MM.1S (cell line): ENCODE results near the gene CDK2.

Experiments used
- DNase-seq: peaks from one replicate; pipeline ENCODE4 v3.0.0-alpha.2; 2015
- H2AFZ ChIP-seq: fragments of 300-600 bp; sonication (generic); 2 replicates; pipeline ENCODE4 v1.6.0; 2016; ENCODE audit warnings: antibody characterized with exemption, low read length
- H3F3A ChIP-seq: fragments of 300-600 bp; sonication (generic); 2 replicates; pipeline ENCODE4 v1.6.1; 2016; ENCODE audit warnings: mild to moderate bottlenecking, antibody characterized with exemption, low read length, moderate library complexity, mixed read lengths; ENCODE audit not compliant: insufficient read depth
- H3K27ac ChIP-seq: fragments of 300-600 bp; sonication (generic); 2 replicates; pipeline ENCODE4 v1.5.1; 2016; ENCODE audit warnings: mild to moderate bottlenecking, low read length
- H3K27me3 ChIP-seq: fragments of 300-600 bp; sonication (generic); replicated peaks from 2 replicates; pipeline ENCODE4 v1.6.0; 2016; ENCODE audit warnings: low read length; ENCODE audit not compliant: insufficient read depth
- H3K36me3 ChIP-seq: fragments of 300-600 bp; sonication (generic); replicated peaks from 2 replicates; pipeline ENCODE4 v1.6.1; 2016; ENCODE audit warnings: mild to moderate bottlenecking, low read length, mixed read lengths; ENCODE audit not compliant: insufficient read depth
- H3K4me1 ChIP-seq: fragments of 300-600 bp; sonication (generic); 2 replicates; pipeline ENCODE4 v1.6.1; 2016; ENCODE audit warnings: low read length, mixed read lengths
- H3K4me2 ChIP-seq: fragments of 300-600 bp; sonication (generic); 2 replicates; pipeline ENCODE4 v1.6.0; 2016; ENCODE audit warnings: low read depth, low read length
- H3K4me3 ChIP-seq: fragments of 300-600 bp; sonication (generic); 2 replicates; pipeline ENCODE4 v1.5.1; 2016; ENCODE audit warnings: low read length, mixed read lengths
- H3K79me2 ChIP-seq: fragments of 300-600 bp; sonication (generic); 2 replicates; pipeline ENCODE4 v1.6.1; 2016; ENCODE audit warnings: mixed run types, low read length, mixed read lengths
- H3K9ac ChIP-seq: fragments of 300-600 bp; sonication (generic); 2 replicates; pipeline ENCODE4 v1.6.1; 2016; ENCODE audit warnings: low read length, mixed read lengths
- H3K9me2 ChIP-seq: fragments of 300-600 bp; sonication (generic); replicated peaks from 2 replicates; pipeline ENCODE4 v1.6.1; 2016; ENCODE audit warnings: mild to moderate bottlenecking, low read length, mixed read lengths; ENCODE audit not compliant: insufficient read depth
- H3K9me3 ChIP-seq: fragments of 300-600 bp; sonication (generic); replicated peaks from 2 replicates; pipeline ENCODE4 v1.6.1; 2016; ENCODE audit warnings: mild to moderate bottlenecking, low read length, mixed read lengths; ENCODE audit not compliant: insufficient read depth
- H4K20me1 ChIP-seq: fragments of 300-600 bp; sonication (generic); 2 replicates; pipeline ENCODE4 v1.6.1; 2016; ENCODE audit warnings: mild to moderate bottlenecking, low read length, moderate library complexity, mixed read lengths; ENCODE audit not compliant: insufficient read depth
- EZH2 ChIP-seq: fragments of 300-600 bp; sonication (generic); optimal IDR thresholded peaks from 2 replicates; pipeline ENCODE3; 2017; ENCODE audit warnings: low read depth, mild to moderate bottlenecking, antibody characterized with exemption, low read length, mixed read lengths
- EZH2phosphoT487 ChIP-seq: fragments of 300-600 bp; sonication (generic); IDR thresholded peaks from 2 replicates; pipeline ENCODE4 v1.6.1; 2018; ENCODE audit warnings: antibody characterized with exemption, low read length
- TF ChIP-seq, protein P1 (sequence below): fragments of 300-600 bp; sonication (generic); IDR thresholded peaks from 2 replicates; pipeline ENCODE4 v1.5.1; 2016; ENCODE audit warnings: antibody characterized with exemption, low read length, mixed read lengths

CDK2 gene

DNA sequence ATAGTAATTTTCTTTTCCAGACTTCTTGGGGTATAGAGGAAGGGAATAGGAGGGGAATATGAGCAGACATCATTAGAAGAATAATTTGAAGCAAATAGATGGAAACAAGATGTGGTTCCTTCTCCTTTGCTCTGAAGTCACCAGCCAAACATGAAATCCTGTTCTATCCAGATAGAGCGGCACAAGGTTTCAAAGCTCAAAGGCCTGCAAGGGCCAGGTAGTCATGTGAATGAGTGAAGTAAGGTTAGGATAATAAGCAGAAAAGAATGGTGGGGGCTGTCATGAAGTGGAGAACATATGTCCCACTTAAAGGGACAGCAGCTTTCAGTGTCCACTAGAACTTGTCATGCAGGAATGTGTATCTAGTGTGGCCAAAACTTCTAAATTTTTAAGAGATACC lies 51.7 kb downstream of the CDK2 start:
- TF ChIP-seq EZH2 = no peak
- no peak for TF ChIP-seq EZH2phosphoT487
- TF ChIP-seq, protein P1, sequence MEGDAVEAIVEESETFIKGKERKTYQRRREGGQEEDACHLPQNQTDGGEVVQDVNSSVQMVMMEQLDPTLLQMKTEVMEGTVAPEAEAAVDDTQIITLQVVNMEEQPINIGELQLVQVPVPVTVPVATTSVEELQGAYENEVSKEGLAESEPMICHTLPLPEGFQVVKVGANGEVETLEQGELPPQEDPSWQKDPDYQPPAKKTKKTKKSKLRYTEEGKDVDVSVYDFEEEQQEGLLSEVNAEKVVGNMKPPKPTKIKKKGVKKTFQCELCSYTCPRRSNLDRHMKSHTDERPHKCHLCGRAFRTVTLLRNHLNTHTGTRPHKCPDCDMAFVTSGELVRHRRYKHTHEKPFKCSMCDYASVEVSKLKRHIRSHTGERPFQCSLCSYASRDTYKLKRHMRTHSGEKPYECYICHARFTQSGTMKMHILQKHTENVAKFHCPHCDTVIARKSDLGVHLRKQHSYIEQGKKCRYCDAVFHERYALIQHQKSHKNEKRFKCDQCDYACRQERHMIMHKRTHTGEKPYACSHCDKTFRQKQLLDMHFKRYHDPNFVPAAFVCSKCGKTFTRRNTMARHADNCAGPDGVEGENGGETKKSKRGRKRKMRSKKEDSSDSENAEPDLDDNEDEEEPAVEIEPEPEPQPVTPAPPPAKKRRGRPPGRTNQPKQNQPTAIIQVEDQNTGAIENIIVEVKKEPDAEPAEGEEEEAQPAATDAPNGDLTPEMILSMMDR = no peak
- no peaks in the 10 kb centered on the region for H3K9me3 ChIP-seq
- H3K4me2 ChIP-seq = no peak overlapping the region
- H3K79me2 ChIP-seq = no peaks in the 10 kb centered on the region
- H2AFZ ChIP-seq = no peak overlapping the region
- H3K27me3 ChIP-seq = no peaks in the 10 kb centered on the region
- H3F3A ChIP-seq = no peaks in the 10 kb centered on the region
- H3K4me1 ChIP-seq = no peaks in the 10 kb centered on the region
- no peaks in the 10 kb centered on the region for H3K9me2 ChIP-seq
- no peaks in the 10 kb centered on the region for H3K36me3 ChIP-seq
- DNase-seq = no peak
- H3K9ac ChIP-seq = no peak overlapping the region
- no peaks in the 10 kb centered on the region for H4K20me1 ChIP-seq
- no peak overlapping the region for H3K4me3 ChIP-seq
- H3K27ac ChIP-seq = no peak overlapping the region

DNA sequence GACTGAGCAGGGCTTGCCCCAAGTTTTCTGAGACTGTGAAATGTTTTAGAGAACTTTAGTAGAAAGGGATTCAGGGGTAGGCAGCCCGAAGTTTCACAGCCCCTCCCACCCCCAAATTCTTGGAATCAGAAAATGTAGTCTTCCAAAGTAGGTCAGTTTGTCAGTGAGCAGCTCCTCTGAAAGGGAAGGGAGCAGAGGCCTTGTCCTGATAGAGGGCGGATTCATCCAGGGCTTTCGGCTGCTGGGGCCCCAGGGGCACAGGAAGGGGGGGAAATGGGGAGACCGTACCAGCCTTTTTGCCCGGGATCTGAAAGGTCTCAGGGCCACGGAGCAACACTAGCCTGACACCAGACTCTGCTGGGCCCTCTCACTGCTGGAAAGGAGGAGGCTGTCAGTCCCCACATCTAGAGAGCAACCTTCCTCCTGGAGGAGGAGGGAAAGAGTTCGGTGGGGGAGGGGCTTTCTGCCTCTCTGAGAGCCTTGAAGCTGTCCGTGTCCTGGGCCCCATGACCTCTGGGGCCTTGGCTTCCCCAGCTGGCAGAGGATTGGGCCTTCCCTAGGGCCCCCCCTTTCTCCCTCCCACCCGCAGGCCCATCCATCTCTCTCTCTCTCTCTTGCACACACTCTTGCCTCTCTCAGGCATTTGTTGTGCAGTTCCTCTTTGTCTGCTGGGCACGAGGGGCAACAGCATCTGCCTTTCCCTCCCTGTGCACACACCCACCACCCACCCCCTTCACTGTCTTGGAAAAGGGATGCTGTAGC lies 54.0 kb downstream of the CDK2 start, which contains the start of gene IKZF4:
Gene IKZF4 (plus strand): TSS at position 621 of the 762 bp plus-strand sequence. CDS start 451 bp downstream, outside the sequence.
- no peak for DNase-seq
- Histone ChIP-seq H3K27me3 (no peaks in the 10 kb centered on the region), H3K79me2 (no peaks in the 10 kb centered on the region), H3K9me3 (no peaks in the 10 kb centered on the region), H2AFZ (no peak within 1 kb of the TSS), H3K27ac (no peak within 1 kb of the TSS), H3K36me3 (no peaks in the 10 kb centered on the region), H3K4me3 (no peak within 1 kb of the TSS), H3K4me2 (no peak within 1 kb of the TSS), H3F3A (no peaks in the 10 kb centered on the region), H4K20me1 (no peaks in the 10 kb centered on the region), H3K9ac (no peak within 1 kb of the TSS), H3K4me1 (no peaks in the 10 kb centered on the region), H3K9me2 (no peaks in the 10 kb centered on the region)
- no peak for TF ChIP-seq EZH2phosphoT487
- TF ChIP-seq EZH2 = no peak
- TF ChIP-seq, protein P1 = no peak

DNA sequence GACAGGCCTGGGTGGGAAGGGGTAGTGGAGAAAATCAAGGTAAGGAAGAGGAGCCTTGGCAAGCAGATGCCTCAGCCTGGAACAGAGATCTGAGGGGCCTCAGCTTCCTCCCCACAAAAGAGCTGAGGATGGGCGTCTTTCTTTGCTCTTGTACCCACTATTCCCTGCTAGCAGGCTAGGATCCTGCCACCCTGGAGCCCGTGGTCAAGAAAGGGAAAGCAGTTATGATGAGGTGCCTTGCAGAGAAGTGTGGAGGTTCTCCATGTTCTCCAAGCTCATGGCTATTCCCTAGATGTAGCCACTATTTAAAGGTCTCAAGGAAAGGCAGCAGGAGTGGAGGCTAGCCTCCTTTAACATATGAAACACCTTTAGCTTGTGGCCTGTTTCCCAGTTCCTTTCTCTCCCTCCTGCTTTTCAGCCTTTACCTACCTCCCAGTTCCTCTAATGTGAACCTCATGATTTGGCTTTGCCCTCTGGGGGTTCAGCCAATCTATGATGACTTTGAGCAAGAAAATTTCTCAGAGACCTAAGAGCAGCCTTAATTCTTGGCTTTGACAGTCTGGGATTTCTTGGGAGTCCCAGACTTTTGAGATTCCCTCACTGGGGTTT lies 55.4 kb downstream of the CDK2 start:
- H3K9me3 ChIP-seq = no peaks in the 10 kb centered on the region
- DNase-seq = no peak
- H3F3A ChIP-seq = no peaks in the 10 kb centered on the region
- TF ChIP-seq, protein P1 = no peak
- TF ChIP-seq EZH2 (no peak), EZH2phosphoT487 (no peak)
- no peak overlapping the region for H3K9ac ChIP-seq
- H3K79me2 ChIP-seq = no peaks in the 10 kb centered on the region
- no peaks in the 10 kb centered on the region for H3K36me3 ChIP-seq
- no peaks in the 10 kb centered on the region for H3K4me1 ChIP-seq
- H3K9me2 ChIP-seq = no peaks in the 10 kb centered on the region
- no peak overlapping the region for H3K27ac ChIP-seq
- no peaks in the 10 kb centered on the region for H4K20me1 ChIP-seq
- no peaks in the 10 kb centered on the region for H3K27me3 ChIP-seq
- no peak overlapping the region for H2AFZ ChIP-seq
- H3K4me3 ChIP-seq = no peak overlapping the region
- H3K4me2 ChIP-seq = no peak overlapping the region
